Astrocyte (in vitro differentiated cells and primary cell): ENCODE measurements around the gene PALLD. TPM values are rescaled to one million over a fixed set of nuclear protein-coding genes. Genes with fewer than 3 reads are reported as not detected.

Experiments
- DNase-seq: peaks from one replicate; pipeline ENCODE4 v3.0.0-alpha.2; 2010; ENCODE audit warnings: low read depth
- FAIRE-seq: peaks from 2 replicates; lab custom pipeline; 2011; peaks lifted over from hg19 to GRCh38; lab: Jason Lieb, UNC
- H2AFZ ChIP-seq: 2 replicates; pipeline ENCODE4 v1.6.0; 2012; ENCODE audit warnings: low read depth, low read length, inconsistent platforms
- H3K27ac ChIP-seq: 2 replicates; pipeline ENCODE4 v1.5.1; 2011; ENCODE audit warnings: low read depth, low read length, inconsistent platforms
- H3K27me3 ChIP-seq: 2 replicates; pipeline ENCODE4 v1.6.0; 2011; ENCODE audit warnings: low read length, inconsistent platforms; ENCODE audit not compliant: insufficient read depth
- H3K36me3 ChIP-seq: 2 replicates; pipeline ENCODE4 v1.5.1; 2011; ENCODE audit warnings: low read length, inconsistent platforms; ENCODE audit not compliant: insufficient read depth
- H3K4me1 ChIP-seq: 2 replicates; pipeline ENCODE4 v1.5.1; 2011; ENCODE audit warnings: low read length, inconsistent platforms; ENCODE audit not compliant: insufficient read depth
- H3K4me2 ChIP-seq: 2 replicates; pipeline ENCODE4 v1.6.0; 2012; ENCODE audit warnings: low read length, inconsistent platforms
- H3K4me3 ChIP-seq: 2 replicates; pipeline ENCODE4 v1.5.1; 2011; ENCODE audit warnings: low read depth, mild to moderate bottlenecking, low read length, inconsistent platforms; ENCODE audit not compliant: insufficient read depth
- H3K79me2 ChIP-seq: 2 replicates; pipeline ENCODE4 v1.6.0; 2012; ENCODE audit warnings: mild to moderate bottlenecking, low read length, inconsistent platforms; ENCODE audit not compliant: insufficient read depth
- H3K9ac ChIP-seq: 2 replicates; pipeline ENCODE4 v1.6.0; 2012; ENCODE audit warnings: mild to moderate bottlenecking, low read length, inconsistent platforms
- H3K9me3 ChIP-seq: 2 replicates; pipeline ENCODE4 v1.5.1; 2012; ENCODE audit warnings: low read depth, mild to moderate bottlenecking, low read length, inconsistent platforms; ENCODE audit not compliant: insufficient read depth
- H4K20me1 ChIP-seq: 2 replicates; pipeline ENCODE4 v1.6.0; 2012; ENCODE audit warnings: low read length, inconsistent platforms; ENCODE audit not compliant: insufficient read depth
- H3K27ac Mint-ChIP-seq: one replicate; pipeline ENCODE4 v1.8.0; 2021; ENCODE audit warnings: mild to moderate bottlenecking, mixed read lengths; ENCODE audit not compliant: unreplicated experiment
- H3K27me3 Mint-ChIP-seq: one replicate; pipeline ENCODE4 v1.8.0; 2021; ENCODE audit warnings: low read depth, mixed read lengths; ENCODE audit not compliant: unreplicated experiment
- H3K36me3 Mint-ChIP-seq: one replicate; pipeline ENCODE4 v1.8.0; 2021; ENCODE audit warnings: low read depth, mixed read lengths; ENCODE audit not compliant: unreplicated experiment
- H3K4me1 Mint-ChIP-seq: one replicate; pipeline ENCODE4 v1.8.0; 2021; ENCODE audit warnings: low read depth, mixed read lengths; ENCODE audit not compliant: unreplicated experiment
- H3K4me3 Mint-ChIP-seq: one replicate; pipeline ENCODE4 v1.8.0; 2021; ENCODE audit warnings: mild to moderate bottlenecking, moderate library complexity, mixed read lengths; ENCODE audit not compliant: unreplicated experiment
- H3K9me3 Mint-ChIP-seq: one replicate; pipeline ENCODE4 v1.8.0; 2021; ENCODE audit warnings: mild to moderate bottlenecking, mixed read lengths; ENCODE audit not compliant: unreplicated experiment
- CTCF ChIP-seq: IDR thresholded peaks from 2 replicates; pipeline ENCODE4 v1.5.1; 2011; ENCODE audit warnings: low read depth, mild to moderate bottlenecking, inconsistent platforms, low read length, moderate library complexity; ENCODE audit not compliant: insufficient read depth
- EZH2 ChIP-seq: IDR thresholded peaks from 2 replicates; pipeline ENCODE4 v1.6.1; 2012; ENCODE audit warnings: mild to moderate bottlenecking, low read length, inconsistent platforms; ENCODE audit not compliant: insufficient read depth
- total RNA-seq: library from RNA; stranded (reverse); gene quantifications from 2 replicates; pipeline ENCODE4 v1.2.1, GENCODE V29; 2021

PALLD gene
- total RNA-seq, 1 donor from 2014 or later = 498 TPM

- H3K27me3 Mint-ChIP-seq = no peaks in the 10 kb centered on the region
- peak overlapping the region; percentile 99 for H3K27ac Mint-ChIP-seq
- Histone ChIP-seq H3K9me3 (no peaks in the 10 kb centered on the region), H3K9ac (peak overlapping the region; percentile 98), H3K4me3 (peak overlapping the region; percentile 81), H3K36me3 (peaks cover 3% of the 10 kb centered on the region), H3K79me2 (peaks cover 59% of the 10 kb centered on the region), H4K20me1 (peaks cover 46% of the 10 kb centered on the region), H3K27me3 (no peaks in the 10 kb centered on the region), H2AFZ (peak overlapping the region; percentile 62), H3K4me2 (peak overlapping the region; percentile 94), H3K27ac (peak overlapping the region; percentile 96), H3K4me1 (peaks cover 37% of the 10 kb centered on the region)
- H3K4me3 Mint-ChIP-seq = peak overlapping the region; percentile 96
- peaks cover 16% of the 10 kb centered on the region for H3K36me3 Mint-ChIP-seq
- TF ChIP-seq EZH2 (no peak), CTCF (no peak)
- no peak for FAIRE-seq
- no peaks in the 10 kb centered on the region for H3K9me3 Mint-ChIP-seq
- H3K4me1 Mint-ChIP-seq = peaks cover 29% of the 10 kb centered on the region
- DNase-seq = peak; percentile 61
Measured at GRCh38 chr4:168831919-168832762, 335.3 kb downstream of the PALLD start.

- H3K9ac ChIP-seq = peak overlapping the region; percentile 98
- H3K4me1 ChIP-seq = peaks cover 43% of the 10 kb centered on the region
- no peak overlapping the region for H2AFZ ChIP-seq
- Mint-ChIP-seq H3K36me3 (peaks cover 21% of the 10 kb centered on the region), H3K4me1 (peaks cover 36% of the 10 kb centered on the region), H3K27ac (peak overlapping the region; percentile 48), H3K27me3 (no peaks in the 10 kb centered on the region), H3K9me3 (no peaks in the 10 kb centered on the region), H3K4me3 (peak overlapping the region; percentile 96)
- peaks cover 54% of the 10 kb centered on the region for H4K20me1 ChIP-seq
- TF ChIP-seq CTCF (no peak), EZH2 (no peak)
- DNase-seq (no peak), FAIRE-seq (no peak)
- peak overlapping the region; percentile 94 for H3K4me2 ChIP-seq
- peak overlapping the region; percentile 96 for H3K27ac ChIP-seq
- no peaks in the 10 kb centered on the region for H3K9me3 ChIP-seq
- H3K36me3 ChIP-seq = peaks cover 11% of the 10 kb centered on the region
- H3K4me3 ChIP-seq = peak overlapping the region; percentile 81
- no peaks in the 10 kb centered on the region for H3K27me3 ChIP-seq
- H3K79me2 ChIP-seq = peaks cover 67% of the 10 kb centered on the region
Measured at GRCh38 chr4:168832763-168833575, 336.1 kb downstream of the PALLD start.
